Epithelial cell of prostate (primary cell): ENCODE results near the gene SHROOM3.
"Not testable (repeated sequence)": the region's sequence is repeated elsewhere in the genome, so short reads cannot be mapped to it uniquely, and the experiment has no call there.

ENCODE experiments used
- DNase-seq: peaks from one replicate; pipeline ENCODE4 v3.0.0-alpha.2; 2011; ENCODE audit warnings: low read depth, low spot score
- H3K27ac ChIP-seq: fragments of 450-650 bp; 2 replicates; pipeline ENCODE4 v1.5.1; 2017; ENCODE audit warnings: mild to moderate bottlenecking

Gene SHROOM3

GRCh38 chr4:76727934-76728333 is 292.9 kb downstream of the SHROOM3 start:
- not testable (repeated sequence) for H3K27ac ChIP-seq, DNase-seq

DNA sequence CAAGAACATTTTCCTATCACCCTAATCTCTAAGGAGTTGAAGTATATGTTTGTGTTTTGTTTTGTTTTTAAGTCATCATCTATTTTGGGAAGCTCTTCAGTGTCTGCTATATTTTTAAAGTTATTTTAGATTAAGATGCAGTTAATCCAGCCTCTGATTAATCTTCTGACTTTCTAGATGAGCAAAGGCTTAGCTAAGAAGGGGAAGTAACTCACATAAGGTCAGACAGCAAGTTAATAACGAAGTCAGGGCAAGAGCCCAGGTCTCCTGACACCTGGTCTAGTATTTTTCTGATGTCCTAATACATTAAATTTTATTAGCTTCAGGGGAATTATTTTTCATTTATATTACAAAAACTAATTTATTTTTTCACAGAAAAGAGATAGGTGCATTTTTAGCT is 294.4 kb downstream of the SHROOM3 start:
- no peak for DNase-seq
- no peak overlapping the region for H3K27ac ChIP-seq

GRCh38 chr4:76729980-76730379 is 295.0 kb downstream of the SHROOM3 start:
- no peak overlapping the region for H3K27ac ChIP-seq
- no peak for DNase-seq

- no peak overlapping the region for H3K27ac ChIP-seq
- DNase-seq, result no peak
These were observed 297.2 kb downstream of the SHROOM3 start for GRCh38 chr4:76732246-76732645.

- DNase-seq, result no peak
These were observed 298.2 kb downstream of the SHROOM3 start for GRCh38 chr4:76733068-76733771.

DNA sequence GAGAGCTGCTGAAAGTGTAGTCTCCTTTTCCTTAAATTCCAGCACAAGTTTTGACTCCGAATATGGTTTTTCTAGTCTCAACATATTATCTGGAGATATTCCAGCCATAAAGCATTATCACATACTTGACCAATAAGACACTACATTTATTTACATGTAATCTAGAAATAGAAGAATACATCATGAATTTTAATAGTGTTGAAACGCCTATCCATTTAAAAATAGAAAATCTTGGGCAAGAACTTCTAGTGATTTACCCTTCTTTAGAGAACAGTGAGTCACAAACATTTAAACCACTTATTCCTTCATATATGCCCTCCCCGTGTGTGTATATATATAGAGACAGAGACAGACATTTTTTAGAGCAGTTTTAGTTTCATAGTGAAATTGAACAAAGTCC is 301.4 kb downstream of the SHROOM3 start:
- no peak for DNase-seq
- no peak overlapping the region for H3K27ac ChIP-seq

More at GRCh38 chr4:76733068-76733771, 298.2 kb downstream of the SHROOM3 start:
- H3K27ac ChIP-seq, result no peak overlapping the region

- no peak overlapping the region for H3K27ac ChIP-seq
- DNase-seq, result no peak
These were observed 302.2 kb downstream of the SHROOM3 start for GRCh38 chr4:76737180-76737579.

GRCh38 chr4:76737771-76738085 is 302.7 kb downstream of the SHROOM3 start:
- H3K27ac ChIP-seq, result no peak overlapping the region
- no peak for DNase-seq

DNA sequence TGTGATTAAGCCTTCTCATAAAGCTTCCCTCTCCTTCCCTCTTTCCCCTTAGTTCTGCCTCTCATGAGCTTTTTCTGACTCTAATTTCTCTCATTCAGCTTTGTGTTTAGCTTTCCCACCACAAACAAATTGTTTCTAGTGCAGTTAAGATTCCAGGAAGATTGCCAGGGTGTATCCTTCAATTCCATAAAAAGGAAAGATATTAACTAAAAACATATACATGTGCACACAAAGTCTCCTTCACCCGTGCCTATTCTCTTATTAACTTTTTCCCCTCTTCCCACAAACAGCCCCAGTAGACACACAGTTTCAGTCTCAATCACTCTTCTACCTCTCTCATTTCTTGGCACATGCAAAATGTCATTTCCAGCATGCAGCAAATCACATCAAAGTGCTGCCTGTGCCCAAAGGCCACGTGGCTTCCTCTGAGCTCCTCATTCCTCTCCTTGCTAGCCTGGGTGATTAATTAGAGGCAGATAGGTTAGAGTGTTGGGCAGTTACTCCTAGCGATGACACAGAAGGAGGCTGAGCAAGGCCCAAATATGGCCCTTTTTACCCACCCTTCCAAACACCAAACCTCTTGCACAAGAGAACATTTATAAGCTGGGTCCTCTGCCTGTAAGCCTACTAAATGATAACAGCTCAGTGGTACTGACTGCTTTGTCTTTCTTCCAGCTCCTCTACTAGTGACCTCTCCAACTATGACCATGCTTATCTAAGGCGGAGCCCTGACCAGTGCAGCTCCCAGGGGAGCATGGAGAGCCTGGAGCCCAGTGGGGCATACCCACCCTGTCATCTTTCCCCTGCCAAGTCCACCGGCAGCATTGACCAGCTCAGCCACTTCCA is 303.3 kb downstream of the SHROOM3 start:
- no peak for DNase-seq
- H3K27ac ChIP-seq, result no peak overlapping the region

GRCh38 chr4:76740192-76740591 is 305.2 kb downstream of the SHROOM3 start:
- H3K27ac ChIP-seq, result no peak overlapping the region
- no peak for DNase-seq

GRCh38 chr4:76740866-76741662 is 306.0 kb downstream of the SHROOM3 start:
- DNase-seq, result no peak
- no peak overlapping the region for H3K27ac ChIP-seq

DNA sequence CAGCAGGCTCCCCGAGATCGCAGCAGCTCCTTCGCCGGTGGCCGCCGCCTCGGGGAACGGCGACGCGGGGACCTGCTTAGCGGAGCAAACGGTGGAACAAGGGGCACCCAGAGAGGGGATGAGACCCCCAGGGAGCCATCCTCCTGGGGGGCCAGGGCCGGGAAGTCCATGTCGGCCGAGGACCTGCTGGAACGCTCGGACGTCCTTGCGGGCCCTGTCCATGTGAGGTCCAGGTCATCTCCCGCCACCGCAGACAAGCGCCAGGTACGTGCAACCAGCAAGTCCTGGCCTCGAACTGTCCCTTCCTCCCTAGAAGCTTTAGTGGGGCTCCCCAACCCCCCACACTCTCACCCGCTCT is 306.6 kb downstream of the SHROOM3 start:
- DNase-seq, result no peak

DNA sequence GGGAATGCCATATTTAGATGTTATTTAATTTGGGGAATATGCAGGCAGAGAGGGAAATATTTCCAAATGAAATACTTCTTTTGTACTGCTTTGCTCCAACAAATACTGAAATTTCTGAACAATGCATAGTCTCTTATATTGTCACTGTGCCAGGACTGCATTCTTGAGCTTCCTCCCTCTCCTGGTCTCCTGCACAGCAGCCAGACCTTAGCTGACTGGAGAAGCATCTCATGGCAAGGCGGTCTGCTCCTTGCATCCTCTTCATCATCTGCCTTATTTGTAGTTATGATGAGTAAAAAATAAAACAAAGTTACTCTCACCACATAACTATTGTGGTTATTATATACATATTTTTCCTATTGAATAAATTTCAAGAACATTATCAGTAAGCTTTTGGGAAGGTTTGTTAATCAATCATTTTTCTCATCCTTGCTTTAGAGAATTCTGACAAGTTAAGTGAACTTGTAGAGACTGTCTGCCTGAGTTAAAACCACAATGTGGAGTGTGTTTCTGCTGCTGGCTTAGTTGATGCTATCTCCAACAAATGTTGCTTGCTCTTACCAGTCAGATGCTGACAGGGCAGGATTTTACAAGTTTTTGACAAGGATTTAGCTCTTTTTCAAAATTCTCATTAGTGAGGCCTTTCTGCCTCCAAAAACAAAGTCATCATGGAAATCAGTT is 309.4 kb downstream of the SHROOM3 start:
- no peak overlapping the region for H3K27ac ChIP-seq
- DNase-seq, result no peak

More for the DNA sequence above, 306.6 kb downstream of the SHROOM3 start:
- H3K27ac ChIP-seq, result no peak overlapping the region

DNA sequence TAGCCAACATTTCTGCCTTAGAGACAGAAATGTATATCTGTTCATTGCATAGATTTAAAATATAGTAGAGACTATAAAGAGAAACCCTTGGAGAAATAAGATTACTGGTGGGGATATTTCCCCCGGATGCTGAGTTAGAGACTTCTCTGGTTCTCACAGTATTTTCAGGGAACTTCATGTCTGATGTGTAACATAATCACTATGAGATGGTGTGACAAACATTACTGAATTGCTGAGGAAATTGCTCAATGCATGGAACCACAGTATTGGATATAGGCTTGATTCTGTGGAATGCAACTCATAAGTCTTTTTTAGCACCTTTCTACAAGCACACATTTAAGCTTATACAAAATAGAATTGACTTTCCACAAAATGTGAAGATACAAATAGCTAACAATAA is 310.2 kb downstream of the SHROOM3 start:
- no peak for DNase-seq
- H3K27ac ChIP-seq, result no peak overlapping the region

- DNase-seq, result no peak
- no peak overlapping the region for H3K27ac ChIP-seq
These were observed 312.5 kb downstream of the SHROOM3 start for GRCh38 chr4:76747563-76747962.

DNA sequence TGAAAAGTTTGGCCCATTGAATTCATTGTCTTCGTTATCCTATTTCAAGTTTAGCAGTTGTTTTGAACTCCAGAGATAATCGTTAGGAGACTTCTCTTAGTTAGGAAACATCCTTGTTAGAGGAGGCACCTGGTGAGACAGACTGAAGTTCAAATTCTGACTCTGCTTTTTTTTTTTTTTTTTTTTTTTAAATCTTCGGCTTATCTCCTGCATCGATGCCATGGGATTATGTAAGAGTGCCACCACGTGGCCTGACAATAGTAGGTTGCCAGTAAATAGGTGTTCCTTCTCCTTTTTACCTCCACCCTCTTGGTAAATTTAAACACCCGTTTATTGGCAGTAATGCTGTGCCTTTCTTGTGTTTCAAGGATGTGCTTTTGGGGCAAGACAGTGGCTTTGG is 313.6 kb downstream of the SHROOM3 start:
- H3K27ac ChIP-seq, result no peak overlapping the region
- no peak for DNase-seq

DNA sequence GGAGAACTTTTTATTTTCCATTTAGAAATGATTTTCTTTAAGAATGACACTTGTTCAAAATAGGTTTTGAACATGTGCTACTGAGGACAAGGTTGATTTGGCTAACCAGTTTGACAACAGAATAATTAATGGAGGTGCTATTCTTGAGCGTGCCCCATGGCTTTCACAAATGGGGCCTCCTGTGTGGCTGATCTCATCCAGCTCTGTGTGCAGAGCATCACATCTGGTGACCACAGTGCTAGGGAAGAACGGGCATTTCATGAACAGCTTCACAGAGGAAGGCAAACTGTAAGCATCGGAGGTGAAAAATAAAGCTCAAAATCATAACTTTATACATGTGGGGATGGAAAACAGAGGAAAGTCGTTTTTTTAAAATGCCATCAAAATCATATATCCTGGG is 314.3 kb downstream of the SHROOM3 start:
- DNase-seq, result no peak
- no peak overlapping the region for H3K27ac ChIP-seq

DNA sequence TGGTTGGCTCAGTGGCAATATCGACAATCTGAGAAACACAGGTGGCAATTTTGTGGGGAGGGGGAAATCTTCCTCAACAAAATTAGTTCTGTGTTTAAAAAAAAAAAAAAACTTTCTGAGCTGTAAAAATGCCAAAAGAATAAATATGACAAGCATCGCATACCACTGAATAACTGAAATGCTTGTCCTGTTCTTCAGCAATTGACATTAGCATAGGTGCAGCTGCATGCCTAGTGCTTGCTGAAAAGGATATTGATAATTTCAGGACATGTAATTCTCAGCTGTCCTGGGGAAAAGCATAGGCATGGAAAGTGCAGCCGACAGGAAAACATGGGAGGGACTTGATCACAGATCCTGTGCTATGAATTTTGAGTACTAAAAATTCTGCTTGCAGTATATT is 315.7 kb downstream of the SHROOM3 start:
- no peak for DNase-seq
- H3K27ac ChIP-seq, result no peak overlapping the region

DNA sequence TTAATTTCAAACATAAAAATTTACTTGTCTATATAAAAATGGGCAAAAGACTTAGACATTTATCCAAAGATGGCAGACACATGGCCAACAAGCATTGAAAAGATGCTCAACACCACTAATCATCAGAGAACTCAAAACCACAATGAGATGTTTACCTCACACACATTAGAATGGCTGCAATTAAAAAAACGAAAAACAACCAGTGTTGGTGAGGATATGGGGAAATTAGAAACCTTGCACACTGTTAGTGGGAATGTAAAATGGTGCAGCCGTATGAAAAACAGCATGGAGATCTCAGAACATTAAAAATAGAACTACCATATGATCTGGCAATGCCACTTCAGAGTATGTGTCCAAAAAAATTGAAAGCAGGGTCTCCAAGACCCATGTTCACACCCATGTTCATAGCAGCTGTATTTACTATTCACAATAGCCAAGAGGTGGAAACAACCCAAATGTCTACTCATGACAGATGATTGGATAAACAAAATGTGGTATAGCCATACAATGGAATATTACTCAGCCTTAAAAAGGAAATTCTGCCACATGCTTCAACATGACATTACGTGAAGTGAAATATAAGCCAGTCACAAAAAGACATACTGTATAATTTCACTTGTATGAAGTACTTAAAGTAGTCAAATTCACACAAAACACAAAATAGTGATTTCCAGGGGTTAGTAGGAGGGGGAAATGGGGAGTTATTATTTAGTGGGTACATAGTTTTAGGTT is 316.7 kb downstream of the SHROOM3 start:
- no peak for DNase-seq
- no peak overlapping the region for H3K27ac ChIP-seq
